AG04449 (cell line): ENCODE results near the gene CCNI2.

Source experiments
- CTCF ChIA-PET: fragments of 350-600 bp; formaldehyde crosslinking; extraction: SDS; loops from one replicate; lab custom pipeline; 2021; ENCODE audit warnings: antibody characterized with exemption; lab: Yijun Ruan, JAX
- POLR2A ChIA-PET: fragments of 400-600, 350-600 bp; formaldehyde crosslinking; extraction: SDS; loops from one replicate; lab custom pipeline; 2020; ENCODE audit warnings: antibody characterized with exemption, inconsistent platforms; lab: Yijun Ruan, JAX
- DNase-seq: peaks from one replicate; pipeline ENCODE4 v3.0.0-alpha.2; 2010; ENCODE audit warnings: low read depth, low spot score
- H3K4me3 ChIP-seq: 2 replicates; pipeline ENCODE4 v1.5.1; 2011; ENCODE audit warnings: low read depth, mild to moderate bottlenecking, control low read depth, low read length
- TF ChIP-seq, protein P1 (sequence below): IDR thresholded peaks from one replicate; pipeline ENCODE4 v1.5.1; 2011; ENCODE audit warnings: mild to moderate bottlenecking, moderate library complexity, low read length, control low read depth, inconsistent platforms; ENCODE audit not compliant: insufficient read depth; ENCODE audit errors: missing control alignments

The CCNI2 gene, protein sequence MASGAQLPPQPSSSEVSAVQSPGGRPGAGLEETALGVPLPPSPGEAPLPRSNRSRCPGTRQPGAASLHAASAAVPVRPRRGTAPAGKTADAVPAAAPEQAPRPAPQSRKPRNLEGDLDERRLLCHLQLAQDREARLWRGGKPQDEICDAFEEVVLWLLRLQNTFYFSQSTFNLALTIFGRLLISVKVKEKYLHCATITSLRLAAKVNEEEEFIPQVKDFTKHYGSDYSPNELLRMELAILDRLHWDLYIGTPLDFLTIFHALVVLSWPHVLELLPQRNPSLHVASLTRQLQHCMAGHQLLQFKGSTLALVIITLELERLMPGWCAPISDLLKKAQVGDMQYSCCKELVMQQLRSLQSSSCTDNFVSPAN

DNA sequence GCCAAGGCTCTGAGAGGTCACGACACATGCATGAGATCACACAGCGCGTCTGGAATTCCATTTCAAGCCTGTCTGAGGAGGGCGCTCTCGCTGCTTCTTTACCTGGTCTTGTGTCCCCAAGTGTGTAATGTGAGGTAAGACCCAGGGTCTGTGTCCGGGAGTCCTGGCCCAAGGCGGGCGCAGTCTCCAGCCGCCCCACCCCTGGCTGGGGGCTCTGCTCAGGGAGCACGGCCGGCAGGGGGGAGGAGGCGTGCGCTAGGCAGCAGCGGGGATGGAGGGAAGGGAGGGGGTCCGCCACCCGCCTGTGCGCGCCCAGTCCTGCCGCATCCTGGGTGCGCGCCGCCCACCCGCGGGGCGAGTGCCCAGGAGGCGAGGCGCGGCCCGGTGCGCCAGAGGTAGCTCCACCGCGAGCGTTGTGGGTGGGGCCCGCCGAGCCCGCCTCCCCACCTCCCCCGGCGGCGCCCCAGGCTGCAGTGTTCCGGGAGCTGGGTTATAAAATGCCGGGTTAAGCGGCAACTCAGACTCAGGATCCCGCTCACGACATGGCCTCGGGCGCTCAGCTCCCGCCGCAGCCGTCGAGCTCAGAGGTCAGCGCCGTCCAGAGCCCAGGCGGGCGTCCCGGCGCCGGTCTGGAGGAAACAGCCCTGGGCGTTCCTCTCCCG lies at the start of gene CCNI2:
CCNI2 (plus strand) TSS at position 473 of the 662 bp plus-strand sequence; CDS start at position 543, 70 bp downstream.
- ChIA-PET CTCF (interaction anchor here (1.7 to 18.0 kb wide), 4 partner anchors 9 to 73 kb away, joined by 5 to 317 read pairs (median 34); partner anchors contain the start of genes KIF3A and SOWAHA), POLR2A (interaction anchor here (1.2 kb wide), 1 partner anchor 29 kb away, joined by 3 read pairs; no protein-coding TSS in a partner anchor)
- DNase-seq = no peak
- peak within 1 kb of the TSS; percentile 41 for H3K4me3 ChIP-seq
- TF ChIP-seq, protein P1, sequence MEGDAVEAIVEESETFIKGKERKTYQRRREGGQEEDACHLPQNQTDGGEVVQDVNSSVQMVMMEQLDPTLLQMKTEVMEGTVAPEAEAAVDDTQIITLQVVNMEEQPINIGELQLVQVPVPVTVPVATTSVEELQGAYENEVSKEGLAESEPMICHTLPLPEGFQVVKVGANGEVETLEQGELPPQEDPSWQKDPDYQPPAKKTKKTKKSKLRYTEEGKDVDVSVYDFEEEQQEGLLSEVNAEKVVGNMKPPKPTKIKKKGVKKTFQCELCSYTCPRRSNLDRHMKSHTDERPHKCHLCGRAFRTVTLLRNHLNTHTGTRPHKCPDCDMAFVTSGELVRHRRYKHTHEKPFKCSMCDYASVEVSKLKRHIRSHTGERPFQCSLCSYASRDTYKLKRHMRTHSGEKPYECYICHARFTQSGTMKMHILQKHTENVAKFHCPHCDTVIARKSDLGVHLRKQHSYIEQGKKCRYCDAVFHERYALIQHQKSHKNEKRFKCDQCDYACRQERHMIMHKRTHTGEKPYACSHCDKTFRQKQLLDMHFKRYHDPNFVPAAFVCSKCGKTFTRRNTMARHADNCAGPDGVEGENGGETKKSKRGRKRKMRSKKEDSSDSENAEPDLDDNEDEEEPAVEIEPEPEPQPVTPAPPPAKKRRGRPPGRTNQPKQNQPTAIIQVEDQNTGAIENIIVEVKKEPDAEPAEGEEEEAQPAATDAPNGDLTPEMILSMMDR = peak; percentile 11

DNA sequence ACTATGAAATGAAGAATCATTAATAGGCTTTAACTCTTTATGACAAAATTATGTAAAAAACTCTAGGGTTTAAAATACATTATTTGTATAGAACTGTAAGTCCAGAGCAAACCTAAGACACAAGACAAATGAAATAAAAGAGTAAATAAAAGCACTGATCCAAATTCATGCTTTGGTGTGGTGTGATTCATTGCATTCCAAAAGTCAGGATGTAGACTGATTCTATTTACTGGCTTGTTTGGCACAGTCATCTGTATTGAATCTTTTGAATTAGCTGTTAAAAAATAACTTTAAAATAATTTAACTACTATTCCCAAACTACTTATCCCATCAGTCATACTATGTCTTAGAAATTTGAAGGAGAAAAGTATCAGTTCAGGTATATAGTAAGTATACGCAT lies 42.4 kb upstream of the CCNI2 start:
- ChIA-PET CTCF (interaction anchor here (1.9 to 5.2 kb wide), 3 partner anchors 10 to 116 kb away, joined by 8 to 23 read pairs (median 22); no protein-coding TSS in a partner anchor), POLR2A (no interaction called here)
- TF ChIP-seq, protein P1 = no peak
- no peak overlapping the region for H3K4me3 ChIP-seq
- no peak for DNase-seq

DNA sequence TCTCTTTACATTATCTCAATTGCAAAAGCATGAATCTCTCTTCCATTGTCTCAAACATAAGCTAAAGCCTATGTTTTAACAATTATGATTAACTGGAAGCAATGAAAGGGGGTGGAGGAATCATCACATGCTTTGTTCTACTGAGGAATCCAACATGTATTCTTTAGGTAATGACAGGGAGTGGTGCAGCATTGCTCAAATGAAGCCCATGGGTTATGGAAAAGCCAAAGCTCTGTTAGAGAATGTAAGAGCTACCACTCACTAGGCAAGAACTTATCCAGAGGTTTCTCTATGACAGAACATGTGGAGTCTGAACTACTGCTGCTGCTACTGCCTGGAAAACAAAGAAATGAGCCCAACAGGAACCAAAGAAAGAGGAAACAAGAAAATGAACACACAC lies 38.6 kb upstream of the CCNI2 start:
- POLR2A ChIA-PET = no interaction called here
- DNase-seq = no peak
- CTCF ChIA-PET = interaction anchor here (1.3 to 2.5 kb wide), 2 partner anchors 182 to 322 kb away, joined by 3 to 14 read pairs; no protein-coding TSS in a partner anchor
- TF ChIP-seq, protein P1 = no peak
- no peak overlapping the region for H3K4me3 ChIP-seq

DNA sequence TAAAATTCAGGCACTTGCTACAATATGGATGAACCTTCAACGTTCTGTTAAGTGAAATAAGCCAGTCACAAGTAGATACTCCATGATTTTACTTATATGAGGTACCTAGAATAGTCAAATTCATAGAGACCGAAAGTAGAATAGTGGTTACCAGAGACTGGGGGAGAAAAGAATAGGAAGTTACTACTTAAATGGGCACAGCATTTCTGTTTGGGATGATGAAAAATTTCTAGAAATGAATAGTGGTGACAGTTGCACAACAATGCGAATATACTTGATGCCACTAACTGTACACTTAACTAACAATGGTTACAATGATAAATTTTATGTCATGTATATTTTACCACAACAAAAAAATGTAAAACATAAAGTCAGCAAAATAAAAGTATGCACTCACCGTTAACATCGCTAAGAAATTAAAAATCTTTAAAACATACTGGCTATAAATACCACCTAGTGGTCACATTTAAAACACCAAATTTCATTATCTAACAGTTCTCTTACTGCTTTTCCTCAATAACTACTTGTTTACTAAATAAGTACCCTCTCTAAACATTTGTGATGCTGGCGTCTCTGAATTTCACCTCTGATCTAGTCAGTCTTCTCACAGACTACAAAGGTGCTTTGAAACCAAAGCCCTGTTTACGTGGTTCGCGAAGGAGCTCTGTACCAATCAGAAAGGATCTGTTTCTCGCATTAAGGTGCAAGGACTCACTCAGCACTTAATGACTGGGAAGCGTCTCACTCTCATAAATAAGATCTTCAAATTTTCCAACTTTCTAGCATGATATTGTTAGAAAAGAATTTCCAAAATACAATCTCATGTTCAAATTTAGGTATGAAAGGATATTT lies 32.5 kb upstream of the CCNI2 start:
- POLR2A ChIA-PET = no interaction called here
- CTCF ChIA-PET = interaction anchor here (0.7 to 4.3 kb wide), 20 partner anchors 11 to 330 kb away, joined by 3 to 30 read pairs (median 4); partner anchors contain the start of gene KIF3A
- TF ChIP-seq, protein P1 = no peak
- DNase-seq = no peak
- H3K4me3 ChIP-seq = no peak overlapping the region

DNA sequence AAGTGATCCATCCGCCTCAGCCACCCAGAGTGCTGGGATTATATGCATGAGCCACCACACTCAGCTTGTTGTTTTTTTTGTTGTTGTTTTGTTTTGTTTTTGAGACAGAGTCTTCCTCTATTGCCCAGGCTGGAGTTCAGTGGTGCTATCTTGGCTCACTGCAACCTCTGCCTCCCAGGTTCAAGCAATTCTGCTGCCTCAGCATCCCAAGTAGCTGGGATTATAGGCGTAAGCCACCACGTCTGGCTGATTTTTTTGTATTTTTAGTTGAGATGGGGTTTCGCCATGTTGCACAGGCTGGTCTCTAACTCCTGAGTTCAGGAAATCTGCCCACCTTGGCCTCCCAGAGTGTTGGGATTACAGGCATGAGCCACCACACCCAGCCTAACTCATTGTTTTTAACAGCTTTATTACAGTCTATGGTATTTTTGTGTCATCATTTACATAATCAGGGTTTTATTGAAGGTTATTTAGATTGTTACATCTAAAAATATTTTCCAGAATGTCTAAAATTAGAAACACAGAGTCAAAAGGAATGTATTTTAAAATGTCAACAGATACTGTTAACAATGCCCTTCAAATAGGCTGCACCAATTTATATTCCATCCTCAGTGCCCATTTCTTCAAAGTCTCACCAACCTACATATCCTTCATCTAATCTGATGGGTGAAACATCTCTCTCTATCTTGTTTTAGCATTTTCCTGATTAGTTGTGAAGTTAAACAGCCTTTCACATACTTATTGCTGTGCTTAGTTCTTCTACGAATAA lies 28.5 kb upstream of the CCNI2 start:
- no peak overlapping the region for H3K4me3 ChIP-seq
- no peak for DNase-seq
- ChIA-PET CTCF (interaction anchor here (0.9 to 4.3 kb wide), 5 partner anchors 9 to 334 kb away, joined by 3 to 30 read pairs (median 6); no protein-coding TSS in a partner anchor), POLR2A (no interaction called here)
- TF ChIP-seq, protein P1 = no peak
